GM19468 (cell line): ENCODE measurements around the gene METTL15.
"Not testable (repeated sequence)": the region's sequence is repeated elsewhere in the genome, so short reads cannot be mapped to it uniquely, and the experiment has no call there.

ENCODE experiments used
- ATAC-seq: cut with Tn5 transposase; IDR thresholded peaks from one replicate; pipeline ENCODE4 v1.9.1; 2021; ENCODE audit warnings: mild to moderate bottlenecking, moderate library complexity, moderate number of reproducible peaks; ENCODE audit not compliant: unreplicated experiment; ENCODE audit errors: extremely low read depth

Gene METTL15

DNA sequence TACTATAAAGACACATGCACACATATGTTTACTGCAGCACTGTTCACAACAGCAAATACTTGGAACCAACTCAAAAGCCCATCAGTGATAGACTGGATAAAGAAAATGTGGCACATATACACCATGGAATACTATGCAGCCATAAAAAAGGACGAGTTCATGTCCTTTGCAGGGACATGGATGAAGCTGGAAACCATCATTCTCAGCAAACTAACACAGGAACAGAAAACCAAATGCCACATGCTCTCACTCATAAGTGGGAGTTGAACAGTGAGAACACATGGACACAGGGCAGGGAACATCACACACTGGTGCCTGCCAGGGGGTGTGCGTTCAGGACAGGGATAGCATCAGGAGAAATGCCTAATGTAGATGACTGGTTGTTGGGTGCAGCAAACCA, 164.1 kb downstream of the METTL15 start:
- ATAC-seq = not testable (repeated sequence)

DNA sequence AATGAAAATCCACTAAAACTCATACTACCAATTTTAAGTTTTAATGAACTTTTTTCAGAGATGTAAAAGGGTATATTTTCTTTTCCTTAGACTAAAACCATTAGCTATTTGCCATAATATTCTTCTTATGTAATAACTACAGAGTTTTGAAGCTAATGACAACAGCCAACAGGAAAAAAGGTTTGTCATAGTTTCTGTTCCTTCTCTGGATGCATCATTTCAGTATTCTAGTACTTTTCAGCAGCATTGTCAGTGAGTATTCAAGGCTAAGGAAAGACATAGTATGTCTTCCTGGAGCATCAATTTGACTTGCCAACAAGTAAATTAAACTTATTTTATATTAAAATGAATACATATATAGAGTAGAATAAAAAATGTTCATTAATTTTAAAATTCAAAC, 166.0 kb downstream of the METTL15 start:
- ATAC-seq = no peak

DNA sequence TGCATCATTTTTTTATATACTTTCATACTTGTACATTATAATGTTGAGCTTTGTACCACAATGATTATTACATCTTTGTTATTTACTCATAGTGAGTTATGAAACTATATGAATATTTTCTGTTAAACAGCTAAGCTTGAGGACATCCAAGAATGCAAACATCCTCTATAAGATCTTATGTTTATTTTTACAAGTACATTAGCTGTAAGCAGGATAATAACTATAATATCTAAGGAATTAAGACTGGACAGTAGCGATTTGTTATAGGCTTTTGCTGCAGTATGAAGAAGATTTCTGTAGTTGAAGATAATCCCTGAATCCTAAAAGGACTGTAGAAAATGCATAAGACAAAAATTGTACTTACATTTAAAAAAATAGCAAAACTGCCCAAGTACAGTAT, 176.0 kb downstream of the METTL15 start:
- ATAC-seq = no peak

DNA sequence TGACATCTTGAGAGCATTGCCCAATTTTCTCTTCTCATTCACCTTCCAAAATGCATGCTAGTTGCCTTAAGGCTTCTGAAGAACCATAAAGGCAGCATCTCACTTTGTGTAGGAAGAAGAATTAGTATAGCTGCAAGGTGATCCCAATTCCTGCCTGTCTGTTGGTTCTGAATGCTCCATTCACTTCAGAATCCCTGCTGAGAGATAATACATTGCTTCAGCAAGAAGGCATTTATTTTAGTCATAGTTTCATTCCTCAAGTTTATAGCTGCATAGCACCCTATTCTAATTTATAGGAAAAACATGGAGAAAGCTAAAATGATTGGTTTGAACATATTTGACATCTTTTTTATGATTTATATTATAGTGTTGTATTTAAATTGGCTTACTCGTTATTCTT, 181.3 kb downstream of the METTL15 start:
- no peak for ATAC-seq

DNA sequence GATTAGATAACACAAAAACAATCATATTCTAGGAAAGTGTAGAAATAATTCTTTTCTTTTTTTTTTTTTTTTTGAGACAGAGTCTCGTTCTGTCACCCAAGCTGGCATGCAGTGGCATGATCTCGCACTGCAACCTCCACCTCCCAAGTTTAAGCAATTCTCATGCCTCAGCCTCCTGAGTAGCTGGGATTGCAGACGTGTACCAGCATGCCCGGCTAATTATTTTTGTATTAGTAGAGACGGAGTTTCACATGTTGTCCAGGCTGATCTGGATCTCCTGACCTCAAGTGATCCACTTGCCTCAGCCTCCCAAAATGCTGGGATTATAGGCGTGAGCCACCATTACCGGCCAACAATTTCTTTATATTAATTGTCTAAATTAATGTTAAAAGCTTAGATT, 182.8 kb downstream of the METTL15 start:
- ATAC-seq = not testable (repeated sequence)

DNA sequence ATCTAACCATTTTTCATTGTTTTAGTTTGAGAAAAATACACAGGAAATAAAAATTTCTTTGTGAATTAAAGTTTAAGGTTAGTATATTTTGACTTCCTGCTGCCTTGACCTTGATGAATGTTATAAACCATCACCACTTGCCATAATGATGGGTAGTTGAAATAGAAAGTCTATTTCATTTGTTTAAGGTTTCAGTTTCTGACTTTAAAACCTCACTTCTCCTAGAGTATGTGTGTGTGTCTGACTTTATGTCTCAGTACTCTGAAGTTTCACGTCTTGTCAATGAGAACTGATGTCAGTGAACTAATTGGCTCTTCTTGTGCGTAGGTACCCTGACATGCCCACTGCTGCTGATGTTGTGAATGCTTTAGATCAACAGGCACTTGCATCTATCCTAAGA, 188.2 kb downstream of the METTL15 start:
- ATAC-seq = peak; percentile 94

DNA sequence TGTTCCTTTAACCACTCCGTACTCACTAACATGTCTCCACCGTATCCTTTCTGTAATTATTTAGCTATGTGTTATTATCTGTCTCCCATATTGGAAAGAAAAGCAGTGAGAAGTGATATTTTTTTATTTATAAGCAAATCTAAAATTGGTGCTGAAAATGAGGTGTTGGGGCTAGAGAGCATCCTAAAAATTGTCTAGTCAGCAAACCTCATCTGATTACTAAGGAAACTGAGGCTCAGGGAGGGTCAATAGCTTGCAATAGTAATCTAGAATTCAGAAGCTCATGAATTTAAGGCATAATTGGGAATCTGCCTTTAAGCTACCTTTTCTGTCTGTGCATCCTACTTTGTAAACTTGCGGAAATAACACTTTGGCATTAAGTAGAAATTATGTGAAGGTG, 190.0 kb downstream of the METTL15 start:
- no peak for ATAC-seq

DNA sequence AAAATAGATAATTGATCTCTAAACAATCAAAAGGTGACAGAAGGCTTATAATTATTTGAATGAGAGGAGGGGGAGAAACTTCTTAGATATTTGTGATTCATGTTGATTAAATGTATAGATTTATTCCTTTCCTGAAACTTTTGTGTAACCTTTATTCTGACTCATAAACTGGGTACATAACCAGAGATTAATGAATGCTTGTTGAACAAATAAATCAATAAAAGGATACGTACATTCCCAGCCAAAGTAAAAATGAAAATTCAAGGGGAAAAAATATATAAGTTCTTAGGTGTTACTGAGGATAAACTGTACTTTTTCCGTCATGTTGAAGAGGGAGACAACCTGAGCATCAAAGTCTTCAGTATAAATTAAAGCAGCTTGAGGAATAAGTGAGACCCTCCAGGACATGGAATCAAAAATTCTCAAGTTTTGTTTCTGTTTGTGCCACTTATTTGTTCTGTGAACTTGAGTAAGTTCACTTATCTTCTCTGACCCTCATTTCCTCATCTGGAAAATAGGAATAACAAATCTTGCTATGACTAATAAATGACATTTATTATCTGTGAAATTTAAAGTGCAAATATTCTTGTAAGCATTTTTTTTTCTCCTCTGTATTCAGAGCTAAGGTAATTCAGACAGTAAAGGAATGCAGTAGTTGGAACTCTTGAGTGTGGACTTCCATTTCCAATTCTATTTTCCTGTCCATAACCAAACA, 195.4 kb downstream of the METTL15 start:
- ATAC-seq = no peak

DNA sequence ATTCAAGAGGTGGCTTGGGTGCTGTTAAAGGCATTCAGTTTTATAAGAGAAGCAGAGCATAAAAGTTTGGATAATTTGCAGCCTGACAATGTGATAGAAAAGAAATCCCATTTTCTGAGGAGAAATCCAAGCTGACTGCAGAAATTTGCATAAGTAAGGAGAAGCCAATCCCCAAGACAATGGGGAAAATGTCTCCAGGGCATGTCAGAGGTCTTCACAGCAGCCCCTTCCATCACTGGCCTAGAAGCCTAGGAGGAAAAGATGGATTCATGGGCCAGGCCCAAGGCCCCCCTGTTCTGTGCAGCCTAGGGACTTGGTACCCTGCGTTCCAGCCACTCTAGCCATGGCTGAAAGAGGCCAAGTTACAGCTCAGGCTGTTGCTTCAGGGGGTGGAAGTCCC, 207.3 kb downstream of the METTL15 start:
- ATAC-seq = no peak

DNA sequence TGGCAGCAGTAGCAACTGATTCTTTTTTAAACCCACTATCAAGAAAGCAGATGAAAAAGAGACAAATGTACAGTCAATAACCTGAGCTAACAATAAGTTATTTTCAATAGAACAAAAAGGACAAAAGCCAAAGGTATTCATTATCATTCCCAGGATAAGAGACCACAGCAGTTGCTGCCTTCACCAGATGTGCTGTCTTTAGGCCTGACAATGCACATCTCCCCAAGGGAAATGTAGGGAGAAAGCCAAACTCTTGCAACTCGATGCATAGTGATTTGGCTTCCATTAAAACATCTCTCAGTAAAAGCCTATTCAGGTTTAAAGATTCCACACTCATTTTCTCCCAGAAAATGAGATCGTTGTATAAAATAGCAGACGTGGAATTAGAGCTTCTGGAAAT, 210.7 kb downstream of the METTL15 start:
- no peak for ATAC-seq

DNA sequence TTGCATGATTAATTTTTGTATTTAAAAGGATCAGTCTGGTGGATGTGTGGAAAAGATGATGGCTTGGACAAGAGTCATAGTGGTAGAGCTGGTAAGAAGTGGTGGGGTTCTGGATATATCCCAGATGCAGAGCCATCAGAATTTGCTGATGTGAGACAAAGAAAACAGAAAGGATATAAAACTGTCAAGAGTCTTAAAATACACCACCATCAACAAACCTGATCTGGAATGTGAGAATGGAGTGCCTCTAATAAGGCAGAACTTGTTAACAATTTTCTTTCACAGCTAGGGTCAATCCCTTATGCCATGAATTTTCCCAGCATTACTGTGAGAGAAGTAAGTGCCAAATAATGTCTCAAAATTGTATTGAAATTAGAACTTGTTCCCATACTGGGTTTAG, 215.4 kb downstream of the METTL15 start:
- ATAC-seq = no peak

DNA sequence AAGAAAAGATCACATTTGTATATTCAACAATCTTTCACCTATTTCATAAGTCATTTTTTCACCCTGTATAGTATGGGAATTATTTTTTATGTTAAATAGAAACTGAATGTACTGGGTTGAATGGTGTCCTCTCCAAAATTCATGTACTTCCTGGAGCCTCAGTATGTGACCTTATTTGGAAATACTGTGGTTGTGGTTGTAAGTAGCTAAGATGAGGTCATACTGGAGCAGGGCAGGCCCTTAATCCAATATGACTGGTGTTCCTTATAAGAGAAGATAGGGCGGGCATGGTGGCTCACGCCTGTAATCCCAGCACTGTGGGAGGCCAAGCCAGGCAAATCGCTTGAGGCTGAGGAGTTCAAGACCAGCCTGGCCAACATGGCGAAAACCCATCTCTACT, 224.2 kb downstream of the METTL15 start:
- ATAC-seq = not testable (repeated sequence)

DNA sequence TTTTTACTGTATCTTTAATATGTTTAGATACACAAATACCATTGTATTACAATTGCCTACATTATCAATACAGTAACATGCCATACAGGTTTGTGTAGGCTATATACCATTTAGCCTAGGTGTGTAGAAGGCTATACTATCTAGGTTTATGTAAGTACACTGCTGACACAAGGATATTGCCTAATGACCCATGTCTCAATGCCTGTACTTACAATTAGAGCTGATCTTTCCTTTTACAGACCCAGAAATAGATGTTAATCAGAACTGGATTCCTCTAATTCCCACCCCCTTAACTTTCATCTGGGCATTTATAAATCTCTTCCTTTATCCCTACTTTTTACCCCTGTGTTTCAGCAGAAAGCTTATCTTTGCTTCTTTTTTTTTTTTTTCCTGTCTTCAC, 229.5 kb downstream of the METTL15 start:
- ATAC-seq = no peak

DNA sequence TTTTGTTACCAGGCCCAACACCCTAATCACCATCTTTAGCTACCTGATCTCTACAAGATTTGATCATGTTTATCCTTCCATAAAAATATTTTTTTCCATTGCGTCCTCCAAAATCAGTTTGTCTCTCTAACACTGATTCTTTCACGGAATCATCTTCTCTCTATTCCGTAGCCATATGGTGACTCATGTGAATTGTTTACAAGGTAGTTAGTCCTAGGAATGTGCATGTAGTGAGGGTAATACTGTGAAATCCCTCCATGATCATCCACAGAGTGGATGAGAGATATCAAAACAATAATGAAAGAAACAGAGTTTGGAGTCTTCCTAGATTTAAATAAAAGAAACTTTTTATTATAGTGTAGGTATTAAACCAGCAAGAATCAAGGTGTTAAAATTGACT, 230.2 kb downstream of the METTL15 start:
- ATAC-seq = no peak

DNA sequence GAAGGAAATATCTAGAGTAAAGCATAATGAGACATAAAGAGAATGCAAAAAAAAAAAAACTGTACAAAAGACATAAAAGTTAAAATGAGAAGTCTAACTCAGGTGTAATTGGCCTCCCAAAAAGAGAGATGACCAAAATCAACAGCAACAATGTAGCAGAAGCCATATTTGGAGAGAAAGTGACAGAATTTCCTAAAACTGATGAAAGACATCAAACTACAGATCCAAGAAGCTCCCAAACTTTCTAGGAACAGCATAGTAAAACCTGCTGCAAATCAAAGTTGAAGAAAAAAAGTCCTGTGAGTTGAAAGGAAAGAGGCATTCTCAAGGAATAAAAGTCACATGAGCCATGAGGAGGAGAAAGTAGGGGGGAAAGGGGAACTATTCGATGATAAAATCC, 231.3 kb downstream of the METTL15 start:
- no peak for ATAC-seq

DNA sequence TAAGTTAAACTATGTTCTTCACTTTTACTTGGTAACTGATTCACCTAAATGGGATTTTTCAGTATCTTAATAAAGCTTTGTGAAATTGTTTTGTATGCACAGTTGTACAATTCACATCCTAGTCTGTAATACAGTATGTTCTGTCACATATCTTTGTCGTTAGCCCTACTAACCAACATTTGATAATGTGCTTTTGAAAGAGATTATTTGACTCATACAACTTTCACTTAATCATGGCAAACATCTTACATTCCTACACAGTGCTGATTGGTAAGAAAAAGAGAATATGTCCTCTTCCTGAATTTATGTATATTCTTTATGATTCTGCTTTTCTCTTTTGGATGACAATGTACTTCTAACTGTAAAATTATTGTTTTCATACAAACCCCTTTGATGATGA, 234.5 kb downstream of the METTL15 start:
- no peak for ATAC-seq

DNA sequence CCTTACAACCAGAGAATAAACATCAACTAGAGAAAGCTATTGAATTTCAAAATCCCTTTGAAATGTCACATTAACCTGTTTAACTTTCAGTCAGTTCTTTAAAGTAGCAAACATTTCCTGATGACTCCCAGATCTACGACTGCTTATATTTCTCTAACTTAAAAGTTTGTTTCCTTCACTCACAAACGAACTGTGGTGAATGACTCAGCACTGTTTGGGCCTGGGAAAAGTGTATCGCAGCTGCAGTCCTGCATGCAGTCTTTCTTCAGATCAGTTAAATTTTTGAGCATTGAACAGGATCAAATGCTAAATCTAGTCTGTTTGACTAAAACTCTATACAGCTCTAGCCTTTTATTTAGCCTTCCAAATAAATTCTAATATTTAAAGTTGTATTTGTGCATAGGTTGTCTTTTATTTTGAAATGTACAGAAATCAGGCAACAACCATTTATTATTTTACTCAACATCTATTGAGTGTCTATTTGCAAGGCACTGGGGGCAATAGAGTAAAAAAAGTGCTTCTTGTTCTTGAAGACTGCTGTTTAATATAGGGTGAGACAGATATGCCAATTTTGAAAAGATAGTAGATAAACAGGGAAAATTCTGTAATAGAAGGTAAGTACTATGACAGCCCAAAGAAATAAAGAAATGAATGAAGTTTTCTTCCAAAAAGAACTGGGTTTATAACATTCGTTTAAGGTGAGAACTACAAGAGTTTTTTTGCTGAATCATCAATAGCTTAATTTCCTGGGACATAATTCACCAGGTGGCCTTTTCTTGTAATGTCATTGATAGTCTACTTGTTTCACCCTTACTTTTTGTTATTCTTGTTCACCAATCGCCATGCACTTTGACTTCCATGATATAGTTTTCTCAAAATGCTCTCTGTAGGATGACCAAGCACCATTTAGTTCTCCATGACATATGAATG, 235.4 kb downstream of the METTL15 start:
- no peak for ATAC-seq

DNA sequence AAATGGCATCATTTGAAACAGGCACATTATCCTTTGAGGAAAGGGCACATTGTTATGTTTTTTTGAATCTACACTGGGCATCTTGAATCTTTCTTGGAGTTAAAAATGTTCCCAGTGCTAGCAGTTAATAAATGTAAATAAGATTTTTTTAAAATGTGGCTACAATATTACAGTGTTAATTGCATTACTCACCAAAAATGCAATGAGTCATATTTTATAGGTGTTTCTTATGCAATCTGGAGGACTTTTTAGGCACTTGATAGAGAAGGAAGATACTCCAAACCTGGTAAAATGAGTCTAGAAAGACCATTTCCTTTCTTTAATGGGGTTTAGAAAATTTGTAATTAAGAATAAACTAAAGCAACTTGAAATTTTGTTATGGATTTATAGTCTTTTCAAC, 238.0 kb downstream of the METTL15 start:
- ATAC-seq = no peak

DNA sequence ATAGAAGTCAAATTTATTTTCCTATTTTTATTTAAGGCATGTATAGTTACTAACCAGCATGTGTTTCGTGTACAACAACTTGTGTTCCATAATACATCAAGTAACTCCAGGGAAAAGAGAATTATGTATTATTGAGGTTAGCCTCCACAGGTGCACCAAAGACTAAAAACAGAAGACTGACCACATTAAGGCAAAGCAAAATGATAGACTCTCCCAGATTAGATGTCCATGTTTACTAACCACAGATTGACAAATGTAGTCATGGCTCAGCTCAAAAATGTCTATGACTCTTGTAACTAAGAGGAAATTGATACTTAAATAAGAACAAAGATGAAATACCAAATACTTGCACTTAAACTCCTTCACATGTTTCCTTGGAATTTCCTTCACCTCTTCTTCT, 238.5 kb downstream of the METTL15 start:
- no peak for ATAC-seq

DNA sequence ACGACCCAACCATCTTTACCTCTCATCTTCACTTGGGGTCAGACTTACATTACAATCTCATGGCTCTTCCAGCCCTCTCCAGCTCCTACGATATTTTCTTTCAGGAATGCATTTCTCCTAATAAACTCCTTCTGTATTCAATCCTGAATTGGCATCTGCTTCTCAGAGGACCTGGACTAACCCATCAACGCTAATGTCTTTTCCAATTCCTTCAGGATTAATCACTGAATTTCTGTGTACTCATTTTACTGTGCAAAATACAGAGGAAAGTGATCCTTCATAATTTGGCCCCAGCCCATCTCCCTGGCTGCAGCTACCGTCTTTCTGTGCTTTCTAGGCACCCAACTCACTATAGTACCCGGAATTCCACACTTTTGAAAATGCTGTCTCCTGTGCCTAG, 239.2 kb downstream of the METTL15 start:
- no peak for ATAC-seq

DNA sequence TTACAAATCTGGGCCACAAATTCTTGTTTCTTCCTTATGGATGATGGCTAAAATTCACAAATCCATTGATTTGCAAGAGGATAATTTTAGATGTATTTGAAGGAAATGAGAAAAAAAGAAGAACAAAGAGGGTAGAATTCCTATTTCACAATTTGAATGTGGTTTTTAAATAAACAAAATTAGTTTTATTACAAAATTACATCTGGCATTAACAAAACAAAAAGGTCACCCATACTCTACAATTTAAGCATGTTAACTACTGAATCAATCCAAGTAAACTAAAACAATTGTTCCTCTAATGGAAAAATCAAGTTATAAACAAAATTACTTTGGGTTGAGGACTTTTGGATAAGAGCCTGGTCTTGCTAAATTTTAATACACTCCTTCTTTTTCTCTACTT, 242.0 kb downstream of the METTL15 start:
- ATAC-seq = no peak

DNA sequence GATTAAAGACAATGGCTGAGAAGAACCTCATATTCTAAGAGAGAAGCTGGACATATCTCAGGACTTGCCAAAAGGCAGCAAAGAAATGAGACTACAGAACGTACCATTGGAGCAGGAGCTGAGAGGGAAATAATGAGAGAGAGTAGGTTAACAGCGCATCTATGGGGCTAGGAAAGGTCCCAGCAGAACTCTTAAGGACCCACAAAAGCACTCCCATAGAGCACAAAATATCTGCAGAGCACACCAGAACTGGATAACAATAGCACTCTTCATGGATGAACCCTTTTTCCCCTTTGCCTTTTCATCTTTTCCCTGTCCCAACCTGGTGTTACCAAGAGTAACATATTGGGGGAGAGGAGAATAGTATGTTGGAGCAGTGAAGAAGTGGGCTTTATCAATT, 245.8 kb downstream of the METTL15 start:
- no peak for ATAC-seq
